ENCODE measurements around the gene RGS8.

- TF ChIP-seq CTCF (IDR thresholded peaks at IDR 0.05) (no peak), POLR2A (IDR thresholded peaks at IDR 0.05) (no peak)
These were observed 30.2 kb upstream of the RGS8 start for GRCh38 chr1:182714546-182714945.
